ENCODE results near the gene AP2A1. TPM values are rescaled to one million over a fixed set of nuclear protein-coding genes. Genes with fewer than 3 reads are reported as not detected.

The AP2A1 gene
- total and polyA plus RNA-seq, 2 of the 13 experiments (the other 11 are each of a cell fraction or from before 2014, with no cell fraction given), result 22.7 to 39.7 TPM

DNA sequence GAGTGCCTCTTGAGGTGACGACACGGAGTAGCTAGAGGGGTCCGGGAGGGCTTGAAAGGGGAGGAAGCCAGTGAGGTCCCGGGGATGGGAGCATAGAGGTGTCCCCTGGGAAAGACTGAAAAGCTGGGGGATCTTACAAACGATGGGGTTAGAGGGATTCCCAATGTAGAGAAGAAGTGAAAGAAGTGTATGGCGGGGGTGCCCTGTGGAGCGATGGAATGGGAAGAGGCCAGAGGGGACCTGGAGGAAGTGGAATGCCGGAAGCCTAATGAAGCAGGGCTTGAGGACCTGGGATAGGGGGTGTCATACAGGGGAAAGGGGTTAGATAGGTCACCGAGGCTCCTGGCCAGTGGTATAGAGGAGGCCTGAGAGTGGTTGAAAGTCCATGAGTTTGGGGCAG is 580 bp downstream of the AP2A1 start:
- no peaks in the 10 kb centered on the region for H4K20me1 ChIP-seq (ENCODE audit: insufficient read depth, low read length)
- peak overlapping the region; percentile 51 for H3K27ac ChIP-seq (ENCODE audit: extremely low read length, insufficient read depth, low read length)
- in situ Hi-C loops (cut with HindIII; ENCODE audit: extremely low pct_ligation_motif_present, low pct_unique_long_range_greater_than_20kb), result no loop called here
- CTCF ChIA-PET (ENCODE audit: low intra/inter-chr PET ratio, low total read pairs), result no interaction called here
- POLR2A ChIA-PET, result interaction anchor here (0.7 to 2.4 kb wide), 6 partner anchors 83 to 427 kb away, joined by 3 to 10 read pairs (median 4); partner anchors contain the start of genes AKT1S1, PRMT1, RPS11 and TBC1D17
- peak overlapping the region; percentile 95 for H3K4me2 ChIP-seq (ENCODE audit: low read depth, low read length)
- peak overlapping the region; percentile 78 for H3K9ac ChIP-seq (ENCODE audit: insufficient read depth, low read depth, low read length)
- DNase-seq (ENCODE audit: low spot score), result no peak
- no peaks in the 10 kb centered on the region for H3K36me3 ChIP-seq (replicated peaks in 1 of 2; ENCODE audit: control insufficient read depth in 1 of 2, insufficient read depth in 2 of 2, low read length in 2 of 2)
- no peak for ATAC-seq
- H3K79me2 ChIP-seq (ENCODE audit: insufficient read depth, low read length), result peaks cover 17% of the 10 kb centered on the region
- H2AFZ ChIP-seq (ENCODE audit: low read length), result no peak overlapping the region
- intact Hi-C loops (cut with micrococcal nuclease; ENCODE audit: unreplicated experiment), result loop anchor here (10.0 kb wide), 1 partner anchor 47 kb away; the partner anchor contains the start of genes FUZ and MED25
- BruUV-seq (replicated peaks), result no TSS peak
- H3K4me1 ChIP-seq (ENCODE audit: insufficient read depth, low read length), result peaks cover 60% of the 10 kb centered on the region
- H3K9me3 ChIP-seq (ENCODE audit: low read length), result no peaks in the 10 kb centered on the region
- H3K27me3 ChIP-seq (ENCODE audit: control insufficient read depth in 1 of 2, insufficient read depth in 2 of 2, low read length in 2 of 2), result no peaks in the 10 kb centered on the region; a peak in 1 of 5 replicates
- no peak for FAIRE-seq
- peak overlapping the region; percentile 88 to 96 (median 95) for H3K4me3 ChIP-seq (replicated peaks in 1 of 3; ENCODE audit: insufficient read depth in 1 of 3, low read depth in 2 of 3, low read length in 3 of 3)
- 2% methylated on average over 9 of the region's 9 CpGs for WGBS (ENCODE audit: low lambda C conversion rate)
- TF ChIP-seq EP300 (IDR thresholded peaks at IDR 0.05; ENCODE audit: low read depth in 2 of 2, low read length in 2 of 2) (no peak), EP300 (CRISPR knock-in tag; IDR thresholded peaks at IDR 0.05; ENCODE audit: borderline replicate concordance) (no peak), GABPA (IDR thresholded peaks at IDR 0.05; ENCODE audit: low read depth, low read length) (peak; percentile 19; the same call in 1 of the 2 replicates), GABPA (CRISPR knock-in tag; IDR thresholded peaks at IDR 0.05; ENCODE audit: low read depth) (peak; percentile 35; the same call in 1 of the 2 replicates), REPIN1 (CRISPR knock-in tag; IDR thresholded peaks at IDR 0.05; ENCODE audit: borderline replicate concordance, low read depth) (no peak), TP53 (CRISPR knock-in tag; conservative IDR thresholded peaks at IDR 0.05) (no peak), CREB1 (IDR thresholded peaks at IDR 0.05) (0 out of 2 replicates have a peak, but pooled peaks have one; percentile 15), CREB1 (CRISPR knock-in tag; IDR thresholded peaks at IDR 0.05) (no peak), BHLHE40 (IDR thresholded peaks at IDR 0.05; ENCODE audit: low read length) (no peak), TGIF2 (CRISPR knock-in tag; IDR thresholded peaks at IDR 0.05) (0 out of 2 replicates have a peak, but pooled peaks have one; percentile 8), ERF (CRISPR knock-in tag; IDR thresholded peaks at IDR 0.05) (0 out of 2 replicates have a peak, but pooled peaks have one; percentile 6), ZNF761 (CRISPR knock-in tag; conservative IDR thresholded peaks at IDR 0.05) (no peak)
- TF ChIP-seq, protein P1, sequence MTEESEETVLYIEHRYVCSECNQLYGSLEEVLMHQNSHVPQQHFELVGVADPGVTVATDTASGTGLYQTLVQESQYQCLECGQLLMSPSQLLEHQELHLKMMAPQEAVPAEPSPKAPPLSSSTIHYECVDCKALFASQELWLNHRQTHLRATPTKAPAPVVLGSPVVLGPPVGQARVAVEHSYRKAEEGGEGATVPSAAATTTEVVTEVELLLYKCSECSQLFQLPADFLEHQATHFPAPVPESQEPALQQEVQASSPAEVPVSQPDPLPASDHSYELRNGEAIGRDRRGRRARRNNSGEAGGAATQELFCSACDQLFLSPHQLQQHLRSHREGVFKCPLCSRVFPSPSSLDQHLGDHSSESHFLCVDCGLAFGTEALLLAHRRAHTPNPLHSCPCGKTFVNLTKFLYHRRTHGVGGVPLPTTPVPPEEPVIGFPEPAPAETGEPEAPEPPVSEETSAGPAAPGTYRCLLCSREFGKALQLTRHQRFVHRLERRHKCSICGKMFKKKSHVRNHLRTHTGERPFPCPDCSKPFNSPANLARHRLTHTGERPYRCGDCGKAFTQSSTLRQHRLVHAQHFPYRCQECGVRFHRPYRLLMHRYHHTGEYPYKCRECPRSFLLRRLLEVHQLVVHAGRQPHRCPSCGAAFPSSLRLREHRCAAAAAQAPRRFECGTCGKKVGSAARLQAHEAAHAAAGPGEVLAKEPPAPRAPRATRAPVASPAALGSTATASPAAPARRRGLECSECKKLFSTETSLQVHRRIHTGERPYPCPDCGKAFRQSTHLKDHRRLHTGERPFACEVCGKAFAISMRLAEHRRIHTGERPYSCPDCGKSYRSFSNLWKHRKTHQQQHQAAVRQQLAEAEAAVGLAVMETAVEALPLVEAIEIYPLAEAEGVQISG (CRISPR knock-in tag; IDR thresholded peaks at IDR 0.05), result peak; percentile 53; the same call in 1 of the 2 replicates
- TF ChIP-seq, protein P2, sequence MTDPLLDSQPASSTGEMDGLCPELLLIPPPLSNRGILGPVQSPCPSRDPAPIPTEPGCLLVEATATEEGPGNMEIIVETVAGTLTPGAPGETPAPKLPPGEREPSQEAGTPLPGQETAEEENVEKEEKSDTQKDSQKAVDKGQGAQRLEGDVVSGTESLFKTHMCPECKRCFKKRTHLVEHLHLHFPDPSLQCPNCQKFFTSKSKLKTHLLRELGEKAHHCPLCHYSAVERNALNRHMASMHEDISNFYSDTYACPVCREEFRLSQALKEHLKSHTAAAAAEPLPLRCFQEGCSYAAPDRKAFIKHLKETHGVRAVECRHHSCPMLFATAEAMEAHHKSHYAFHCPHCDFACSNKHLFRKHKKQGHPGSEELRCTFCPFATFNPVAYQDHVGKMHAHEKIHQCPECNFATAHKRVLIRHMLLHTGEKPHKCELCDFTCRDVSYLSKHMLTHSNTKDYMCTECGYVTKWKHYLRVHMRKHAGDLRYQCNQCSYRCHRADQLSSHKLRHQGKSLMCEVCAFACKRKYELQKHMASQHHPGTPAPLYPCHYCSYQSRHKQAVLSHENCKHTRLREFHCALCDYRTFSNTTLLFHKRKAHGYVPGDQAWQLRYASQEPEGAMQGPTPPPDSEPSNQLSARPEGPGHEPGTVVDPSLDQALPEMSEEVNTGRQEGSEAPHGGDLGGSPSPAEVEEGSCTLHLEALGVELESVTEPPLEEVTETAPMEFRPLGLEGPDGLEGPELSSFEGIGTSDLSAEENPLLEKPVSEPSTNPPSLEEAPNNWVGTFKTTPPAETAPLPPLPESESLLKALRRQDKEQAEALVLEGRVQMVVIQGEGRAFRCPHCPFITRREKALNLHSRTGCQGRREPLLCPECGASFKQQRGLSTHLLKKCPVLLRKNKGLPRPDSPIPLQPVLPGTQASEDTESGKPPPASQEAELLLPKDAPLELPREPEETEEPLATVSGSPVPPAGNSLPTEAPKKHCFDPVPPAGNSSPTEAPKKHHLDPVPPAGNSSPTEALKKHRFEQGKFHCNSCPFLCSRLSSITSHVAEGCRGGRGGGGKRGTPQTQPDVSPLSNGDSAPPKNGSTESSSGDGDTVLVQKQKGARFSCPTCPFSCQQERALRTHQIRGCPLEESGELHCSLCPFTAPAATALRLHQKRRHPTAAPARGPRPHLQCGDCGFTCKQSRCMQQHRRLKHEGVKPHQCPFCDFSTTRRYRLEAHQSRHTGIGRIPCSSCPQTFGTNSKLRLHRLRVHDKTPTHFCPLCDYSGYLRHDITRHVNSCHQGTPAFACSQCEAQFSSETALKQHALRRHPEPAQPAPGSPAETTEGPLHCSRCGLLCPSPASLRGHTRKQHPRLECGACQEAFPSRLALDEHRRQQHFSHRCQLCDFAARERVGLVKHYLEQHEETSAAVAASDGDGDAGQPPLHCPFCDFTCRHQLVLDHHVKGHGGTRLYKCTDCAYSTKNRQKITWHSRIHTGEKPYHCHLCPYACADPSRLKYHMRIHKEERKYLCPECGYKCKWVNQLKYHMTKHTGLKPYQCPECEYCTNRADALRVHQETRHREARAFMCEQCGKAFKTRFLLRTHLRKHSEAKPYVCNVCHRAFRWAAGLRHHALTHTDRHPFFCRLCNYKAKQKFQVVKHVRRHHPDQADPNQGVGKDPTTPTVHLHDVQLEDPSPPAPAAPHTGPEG (CRISPR knock-in tag; IDR thresholded peaks at IDR 0.05), result 0 out of 2 replicates have a peak, but pooled peaks have one; percentile 3
